Nephron (organoid): ENCODE measurements around the gene PITPNM1.

ENCODE experiments used
- H3K27ac Mint-ChIP-seq, 3 experiments: 2 replicates each; pipeline ENCODE4 v1.8.0; 2020; ENCODE audit warnings: mixed read lengths in 3 of 3, mild to moderate bottlenecking in 2 of 3, moderate library complexity in 1 of 3
- H3K27me3 Mint-ChIP-seq: 2 replicates; pipeline ENCODE4 v1.8.0; 2021; ENCODE audit warnings: low read depth, mild to moderate bottlenecking, moderate library complexity, mixed read lengths
- H3K36me3 Mint-ChIP-seq: 2 replicates; pipeline ENCODE4 v1.8.0; 2020; ENCODE audit warnings: low read depth, mixed read lengths
- H3K4me1 Mint-ChIP-seq: 2 replicates; pipeline ENCODE4 v1.8.0; 2020; ENCODE audit warnings: mixed read lengths
- H3K4me3 Mint-ChIP-seq, 3 experiments: 2 replicates each; pipeline ENCODE4 v1.8.0; 2020; ENCODE audit warnings: mild to moderate bottlenecking in 3 of 3, mixed read lengths in 3 of 3, moderate library complexity in 2 of 3
- H3K9me3 Mint-ChIP-seq: 2 replicates; pipeline ENCODE4 v1.8.0; 2020; ENCODE audit warnings: mixed read lengths
- CTCF ChIP-seq, 3 experiments: fragments of 200-600 bp; sonication (generic); IDR thresholded peaks; one replicate each; pipeline ENCODE4 v1.5.0; 2021; ENCODE audit warnings: antibody characterized with exemption in 3 of 3; ENCODE audit not compliant: unreplicated experiment in 3 of 3

Gene PITPNM1

DNA sequence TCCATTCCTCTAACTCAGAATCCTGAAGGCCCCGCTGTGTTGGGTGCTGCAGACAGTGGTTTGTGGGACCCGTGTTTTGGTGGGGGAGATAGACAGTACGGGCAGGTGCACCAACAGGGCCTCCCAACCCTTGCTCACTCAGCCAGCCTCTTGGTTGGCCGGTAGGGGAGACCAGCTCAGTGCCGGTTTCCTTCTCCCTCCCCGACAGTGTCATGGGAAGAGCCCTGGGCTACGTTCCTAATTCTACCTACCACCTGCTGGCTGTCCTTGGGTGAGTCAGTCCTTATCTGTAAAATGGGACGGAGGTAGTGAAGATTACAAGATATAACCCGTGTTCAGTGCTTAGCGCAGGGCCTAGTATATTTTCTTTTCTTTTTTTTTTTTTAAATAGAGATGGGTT, 42.0 kb downstream of the PITPNM1 start:
- H3K4me3 Mint-ChIP-seq, result peak overlapping the region; percentile 55 to 75 (median 68)
- H3K27ac Mint-ChIP-seq, result peak overlapping the region in 1 of 3 experiments; percentile 57
- no peaks in the 10 kb centered on the region for H3K36me3 Mint-ChIP-seq

GRCh38 chr11:67458266-67458665, 46.9 kb downstream of the PITPNM1 start:
- no peak overlapping the region for H3K4me3 Mint-ChIP-seq
- TF ChIP-seq CTCF (IDR thresholded peaks at IDR 0.05; ENCODE audit: unreplicated experiment in 3 of 3), result no peak
- H3K4me1 Mint-ChIP-seq, result no peaks in the 10 kb centered on the region
- no peaks in the 10 kb centered on the region for H3K27me3 Mint-ChIP-seq
- H3K9me3 Mint-ChIP-seq, result no peaks in the 10 kb centered on the region
- no peaks in the 10 kb centered on the region for H3K36me3 Mint-ChIP-seq
- H3K27ac Mint-ChIP-seq, result no peak overlapping the region

More for the DNA sequence above, 42.0 kb downstream of the PITPNM1 start:
- H3K9me3 Mint-ChIP-seq, result no peaks in the 10 kb centered on the region
- no peaks in the 10 kb centered on the region for H3K27me3 Mint-ChIP-seq
- H3K4me1 Mint-ChIP-seq, result peaks cover 6% of the 10 kb centered on the region
- no peak for TF ChIP-seq CTCF (IDR thresholded peaks at IDR 0.05; ENCODE audit: unreplicated experiment in 3 of 3)

DNA sequence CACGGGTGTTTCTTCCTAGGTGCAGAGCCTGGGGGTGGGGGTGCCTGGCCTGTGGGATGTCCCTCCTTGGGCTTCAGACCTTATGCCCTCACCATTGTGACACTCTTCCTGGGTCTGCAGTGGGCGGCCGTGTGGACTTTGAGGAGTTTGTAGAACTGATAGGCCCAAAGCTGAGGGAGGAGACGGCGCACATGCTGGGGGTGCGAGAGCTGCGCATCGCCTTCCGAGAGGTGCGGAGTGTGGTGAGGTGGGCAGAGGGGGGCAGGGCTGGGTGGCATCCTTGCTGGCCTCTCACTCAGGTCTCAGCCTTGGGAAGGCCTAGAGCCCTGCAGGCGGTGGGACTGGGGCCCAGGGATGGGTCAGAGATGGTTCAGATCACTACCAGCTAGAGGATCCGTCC, 47.7 kb downstream of the PITPNM1 start:
- Mint-ChIP-seq H3K27me3 (no peaks in the 10 kb centered on the region), H3K9me3 (no peaks in the 10 kb centered on the region), H3K4me3 (no peak overlapping the region), H3K36me3 (no peaks in the 10 kb centered on the region), H3K4me1 (no peaks in the 10 kb centered on the region), H3K27ac (no peak overlapping the region)
- TF ChIP-seq CTCF (IDR thresholded peaks at IDR 0.05; ENCODE audit: unreplicated experiment in 3 of 3), result no peak

DNA sequence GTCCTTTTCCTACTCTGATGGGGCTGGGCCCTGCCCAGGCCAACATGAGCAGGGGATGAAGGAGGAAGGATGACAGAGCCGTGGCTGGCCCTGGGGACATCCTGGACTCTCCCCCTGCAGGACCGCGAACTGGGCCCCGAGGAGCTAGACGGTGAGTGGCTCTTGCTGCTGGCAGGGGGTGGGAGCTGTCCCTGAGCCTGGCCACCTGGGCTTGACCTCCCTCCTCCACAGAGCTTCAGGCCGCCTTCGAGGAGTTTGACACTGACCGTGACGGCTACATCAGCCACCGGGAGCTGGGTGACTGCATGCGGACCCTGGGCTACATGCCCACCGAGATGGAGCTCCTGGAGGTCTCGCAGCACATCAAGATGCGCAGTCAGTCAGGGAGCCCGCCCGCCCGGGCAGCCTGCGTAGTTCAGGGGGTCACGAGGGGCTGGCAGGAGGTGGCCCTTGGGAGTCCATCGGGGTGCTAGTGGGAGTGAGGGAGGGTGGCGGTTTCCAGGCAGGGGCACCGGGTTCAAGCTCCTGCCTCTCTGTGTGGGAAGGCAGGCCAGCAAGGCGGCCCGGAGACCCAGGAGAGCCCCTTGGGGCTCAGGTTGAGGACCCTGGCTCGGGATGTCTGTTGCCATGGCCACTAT, 49.0 kb downstream of the PITPNM1 start:
- Mint-ChIP-seq H3K4me3 (no peak overlapping the region), H3K27me3 (no peaks in the 10 kb centered on the region), H3K36me3 (no peaks in the 10 kb centered on the region), H3K9me3 (no peaks in the 10 kb centered on the region), H3K27ac (no peak overlapping the region), H3K4me1 (no peaks in the 10 kb centered on the region)
- TF ChIP-seq CTCF (IDR thresholded peaks at IDR 0.05; ENCODE audit: unreplicated experiment in 3 of 3), result no peak

- H3K9me3 Mint-ChIP-seq, result no peaks in the 10 kb centered on the region
- H3K27me3 Mint-ChIP-seq, result no peaks in the 10 kb centered on the region
- H3K4me1 Mint-ChIP-seq, result no peaks in the 10 kb centered on the region
- no peak within 1 kb of the TSS for H3K27ac Mint-ChIP-seq
- no peak within 1 kb of the TSS for H3K4me3 Mint-ChIP-seq
- TF ChIP-seq CTCF (IDR thresholded peaks at IDR 0.05; ENCODE audit: unreplicated experiment in 3 of 3), result no peak
- no peaks in the 10 kb centered on the region for H3K36me3 Mint-ChIP-seq
Measured at GRCh38 chr11:67455054-67455453, 50.1 kb downstream of the PITPNM1 start, which contains the start of gene CABP4. Gene CABP4 (plus strand): TSS chr11:67455354. CDS start chr11:67455424, 70 bp downstream.
